ENCODE results near the gene FOSL2.

Gene FOSL2

GRCh38 chr2:28398101-28398834 is 5.6 kb downstream of the FOSL2 start:
- peaks cover 53% of the 10 kb centered on the region for H3K4me1 ChIP-seq (ENCODE audit: control insufficient read depth, insufficient read depth, low read length, poor library complexity, severe bottlenecking)
- no peak overlapping the region for H3K4me3 ChIP-seq (ENCODE audit: extremely low read depth, insufficient read depth, low read length, poor library complexity, severe bottlenecking)
- WGBS, 2 experiments (ENCODE audit: insufficient coverage in 2 of 2) = 91 to 95% methylated on average over 9 to 10 of the region's 13 CpGs
- peaks cover 75% of the 10 kb centered on the region for H3K36me3 ChIP-seq (ENCODE audit: control insufficient read depth, insufficient read depth, low read length)
- H3K9me3 ChIP-seq (ENCODE audit: control insufficient read depth, low read length) = no peaks in the 10 kb centered on the region
- no peak overlapping the region for H3K27ac ChIP-seq (ENCODE audit: low read depth, low read length, severe bottlenecking)

GRCh38 chr2:28399289-28399688 is 6.6 kb downstream of the FOSL2 start:
- Histone ChIP-seq H3K9me3 (ENCODE audit: control insufficient read depth, low read length) (no peaks in the 10 kb centered on the region), H3K27ac (ENCODE audit: low read depth, low read length, severe bottlenecking) (no peak overlapping the region), H3K4me3 (ENCODE audit: extremely low read depth, insufficient read depth, low read length, poor library complexity, severe bottlenecking) (no peak overlapping the region), H3K4me1 (ENCODE audit: control insufficient read depth, insufficient read depth, low read length, poor library complexity, severe bottlenecking) (peaks cover 53% of the 10 kb centered on the region), H3K36me3 (ENCODE audit: control insufficient read depth, insufficient read depth, low read length) (peaks cover 85% of the 10 kb centered on the region)
- 94 to 98% methylated on average over 9 of the region's 11 CpGs for WGBS, 2 experiments (ENCODE audit: insufficient coverage in 2 of 2)

DNA sequence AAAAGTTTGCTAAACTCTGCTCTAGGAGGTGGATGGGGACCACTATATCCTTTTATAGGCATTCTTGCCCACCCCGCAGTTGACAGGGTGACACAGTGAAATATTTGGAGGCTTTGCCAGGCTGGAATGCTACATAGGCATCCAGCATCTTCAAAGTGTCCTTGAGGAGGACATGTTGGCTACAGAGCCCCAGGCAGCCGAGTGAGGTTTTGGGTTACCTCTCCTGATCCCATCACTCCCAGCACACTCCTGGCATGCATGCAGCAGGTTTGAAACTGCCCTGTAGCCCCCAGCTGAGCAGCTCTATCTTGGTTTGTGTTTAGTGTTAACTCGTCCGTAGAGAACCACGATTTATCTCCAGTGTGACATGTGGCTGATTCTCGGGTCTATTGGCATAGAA is 7.3 kb downstream of the FOSL2 start:
- Histone ChIP-seq H3K9me3 (ENCODE audit: control insufficient read depth, low read length) (no peaks in the 10 kb centered on the region), H3K4me1 (ENCODE audit: control insufficient read depth, insufficient read depth, low read length, poor library complexity, severe bottlenecking) (peaks cover 58% of the 10 kb centered on the region), H3K4me3 (ENCODE audit: extremely low read depth, insufficient read depth, low read length, poor library complexity, severe bottlenecking) (no peak overlapping the region), H3K27ac (ENCODE audit: low read depth, low read length, severe bottlenecking) (peak overlapping the region; percentile 5), H3K36me3 (ENCODE audit: control insufficient read depth, insufficient read depth, low read length) (peaks cover 92% of the 10 kb centered on the region)
- 70 to 92% methylated on average over 2 to 5 of the region's 6 CpGs for WGBS, 2 experiments (ENCODE audit: insufficient coverage in 2 of 2)

- Histone ChIP-seq H3K4me3 (ENCODE audit: extremely low read depth, insufficient read depth, low read length, poor library complexity, severe bottlenecking) (no peak overlapping the region), H3K4me1 (ENCODE audit: control insufficient read depth, insufficient read depth, low read length, poor library complexity, severe bottlenecking) (peaks cover 63% of the 10 kb centered on the region), H3K27ac (ENCODE audit: low read depth, low read length, severe bottlenecking) (no peak overlapping the region), H3K9me3 (ENCODE audit: control insufficient read depth, low read length) (no peaks in the 10 kb centered on the region), H3K36me3 (ENCODE audit: control insufficient read depth, insufficient read depth, low read length) (peaks cover 92% of the 10 kb centered on the region)
- 87 to 88% methylated on average over 8 of the region's 8 CpGs for WGBS, 2 experiments (ENCODE audit: insufficient coverage in 2 of 2)
Measured at GRCh38 chr2:28400419-28400818, 7.8 kb downstream of the FOSL2 start.

- WGBS, 2 experiments (ENCODE audit: insufficient coverage in 2 of 2) = 100% methylated on average over 1 of the region's 1 CpG; no CpG with 5 or more reads in 1 of the 2 experiments
- H3K4me3 ChIP-seq (ENCODE audit: extremely low read depth, insufficient read depth, low read length, poor library complexity, severe bottlenecking) = no peak overlapping the region
- no peak overlapping the region for H3K27ac ChIP-seq (ENCODE audit: low read depth, low read length, severe bottlenecking)
- peaks cover 92% of the 10 kb centered on the region for H3K36me3 ChIP-seq (ENCODE audit: control insufficient read depth, insufficient read depth, low read length)
- H3K4me1 ChIP-seq (ENCODE audit: control insufficient read depth, insufficient read depth, low read length, poor library complexity, severe bottlenecking) = peaks cover 65% of the 10 kb centered on the region
- no peaks in the 10 kb centered on the region for H3K9me3 ChIP-seq (ENCODE audit: control insufficient read depth, low read length)
Measured at GRCh38 chr2:28400921-28401320, 8.3 kb downstream of the FOSL2 start.

DNA sequence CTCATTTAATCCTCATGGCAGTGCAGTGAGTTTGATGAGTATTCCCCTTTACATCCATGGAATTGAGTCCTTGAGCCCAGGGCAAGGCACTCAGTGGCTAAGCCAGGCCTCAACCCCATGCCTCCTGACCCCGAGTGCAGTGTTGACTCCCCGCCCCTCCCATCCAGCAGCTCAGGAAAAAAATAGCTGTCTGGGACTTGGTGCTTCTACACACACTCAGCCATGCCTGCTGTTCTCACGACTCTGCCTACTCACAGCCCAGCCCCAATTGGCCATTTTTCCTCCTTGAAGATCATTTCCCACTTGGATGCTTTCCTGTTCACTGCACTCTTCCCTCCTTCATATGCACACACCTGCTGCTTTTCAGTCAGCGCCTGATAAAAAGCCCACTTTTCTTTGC is 8.8 kb downstream of the FOSL2 start:
- Histone ChIP-seq H3K36me3 (ENCODE audit: control insufficient read depth, insufficient read depth, low read length) (peaks cover 94% of the 10 kb centered on the region), H3K4me3 (ENCODE audit: extremely low read depth, insufficient read depth, low read length, poor library complexity, severe bottlenecking) (no peak overlapping the region), H3K4me1 (ENCODE audit: control insufficient read depth, insufficient read depth, low read length, poor library complexity, severe bottlenecking) (peaks cover 64% of the 10 kb centered on the region), H3K9me3 (ENCODE audit: control insufficient read depth, low read length) (no peaks in the 10 kb centered on the region), H3K27ac (ENCODE audit: low read depth, low read length, severe bottlenecking) (no peak overlapping the region)
- WGBS, 2 experiments (ENCODE audit: insufficient coverage in 2 of 2) = 87 to 97% methylated on average over 4 of the region's 4 CpGs

DNA sequence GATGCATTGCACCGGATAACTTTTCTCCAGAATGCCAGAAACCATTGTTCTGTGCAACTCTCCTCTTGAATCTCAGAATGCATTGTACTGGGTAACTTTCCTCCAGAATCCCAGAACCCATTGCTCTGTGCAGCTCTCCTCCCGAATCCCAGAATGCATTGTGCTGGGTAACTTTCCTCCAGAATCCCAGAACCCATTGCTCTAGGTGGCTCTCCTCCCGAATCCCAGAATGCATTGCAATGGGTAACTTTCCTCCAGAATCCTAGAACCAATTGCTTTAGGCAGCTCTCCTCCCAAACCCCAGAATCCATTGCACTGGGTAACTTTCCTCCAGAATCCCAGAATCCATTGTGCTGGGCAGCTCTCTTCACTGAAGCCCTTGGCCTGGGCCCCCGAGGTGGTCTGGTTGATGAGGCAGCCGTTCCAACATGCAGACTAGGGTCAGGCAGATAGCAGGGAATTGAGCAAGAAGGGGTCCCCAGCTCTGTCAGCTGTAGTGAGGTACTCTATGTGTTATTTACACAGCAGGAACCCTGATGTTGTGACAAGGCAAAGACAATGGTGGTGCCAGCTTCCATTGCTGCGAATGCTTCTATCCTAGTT is 9.4 kb downstream of the FOSL2 start:
- peaks cover 62% of the 10 kb centered on the region for H3K4me1 ChIP-seq (ENCODE audit: control insufficient read depth, insufficient read depth, low read length, poor library complexity, severe bottlenecking)
- H3K36me3 ChIP-seq (ENCODE audit: control insufficient read depth, insufficient read depth, low read length) = peaks cover 100% of the 10 kb centered on the region
- no peaks in the 10 kb centered on the region for H3K9me3 ChIP-seq (ENCODE audit: control insufficient read depth, low read length)
- no peak overlapping the region for H3K27ac ChIP-seq (ENCODE audit: low read depth, low read length, severe bottlenecking)
- WGBS, 2 experiments (ENCODE audit: insufficient coverage in 2 of 2) = 92 to 96% methylated on average over 6 of the region's 6 CpGs
- H3K4me3 ChIP-seq (ENCODE audit: extremely low read depth, insufficient read depth, low read length, poor library complexity, severe bottlenecking) = no peak overlapping the region

- H3K9me3 ChIP-seq (ENCODE audit: control insufficient read depth, low read length) = no peaks in the 10 kb centered on the region
- 96 to 97% methylated on average over 7 of the region's 7 CpGs for WGBS, 2 experiments (ENCODE audit: insufficient coverage in 2 of 2)
- H3K36me3 ChIP-seq (ENCODE audit: control insufficient read depth, insufficient read depth, low read length) = peaks cover 100% of the 10 kb centered on the region
- peaks cover 62% of the 10 kb centered on the region for H3K4me1 ChIP-seq (ENCODE audit: control insufficient read depth, insufficient read depth, low read length, poor library complexity, severe bottlenecking)
- H3K27ac ChIP-seq (ENCODE audit: low read depth, low read length, severe bottlenecking) = no peak overlapping the region
- H3K4me3 ChIP-seq (ENCODE audit: extremely low read depth, insufficient read depth, low read length, poor library complexity, severe bottlenecking) = no peak overlapping the region
Measured at GRCh38 chr2:28403370-28403956, 10.8 kb downstream of the FOSL2 start.

GRCh38 chr2:28404086-28404485 is 11.4 kb downstream of the FOSL2 start:
- Histone ChIP-seq H3K27ac (ENCODE audit: low read depth, low read length, severe bottlenecking) (no peak overlapping the region), H3K4me3 (ENCODE audit: extremely low read depth, insufficient read depth, low read length, poor library complexity, severe bottlenecking) (no peak overlapping the region), H3K4me1 (ENCODE audit: control insufficient read depth, insufficient read depth, low read length, poor library complexity, severe bottlenecking) (peaks cover 62% of the 10 kb centered on the region), H3K9me3 (ENCODE audit: control insufficient read depth, low read length) (no peaks in the 10 kb centered on the region), H3K36me3 (ENCODE audit: control insufficient read depth, insufficient read depth, low read length) (peaks cover 100% of the 10 kb centered on the region)
- 95 to 97% methylated on average over 9 to 11 of the region's 11 CpGs for WGBS, 2 experiments (ENCODE audit: insufficient coverage in 2 of 2)

DNA sequence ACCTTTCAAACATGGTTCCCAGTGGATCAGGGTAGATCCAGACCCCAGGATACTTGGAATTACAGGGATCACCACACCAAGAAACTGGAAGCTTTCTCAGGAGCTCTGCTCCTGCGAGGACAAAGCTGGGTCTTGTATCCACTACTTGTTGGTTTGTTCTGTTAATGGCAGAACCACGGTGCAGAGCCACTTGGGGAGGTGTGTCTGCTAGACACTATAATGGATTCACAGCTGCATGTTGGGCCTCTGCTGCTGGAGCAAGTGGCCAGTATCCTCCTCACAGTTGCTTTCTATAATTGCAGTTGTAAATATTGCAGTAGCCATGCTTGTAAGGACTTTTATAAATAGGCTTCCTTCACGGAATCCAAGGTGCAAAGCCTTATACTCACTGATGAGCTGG is 12.9 kb downstream of the FOSL2 start:
- Histone ChIP-seq H3K36me3 (ENCODE audit: control insufficient read depth, insufficient read depth, low read length) (peaks cover 100% of the 10 kb centered on the region), H3K9me3 (ENCODE audit: control insufficient read depth, low read length) (no peaks in the 10 kb centered on the region), H3K27ac (ENCODE audit: low read depth, low read length, severe bottlenecking) (no peak overlapping the region), H3K4me1 (ENCODE audit: control insufficient read depth, insufficient read depth, low read length, poor library complexity, severe bottlenecking) (peaks cover 58% of the 10 kb centered on the region), H3K4me3 (ENCODE audit: extremely low read depth, insufficient read depth, low read length, poor library complexity, severe bottlenecking) (no peak overlapping the region)
- WGBS, 2 experiments (ENCODE audit: insufficient coverage in 2 of 2) = 96 to 97% methylated on average over 3 of the region's 3 CpGs
